BE2C (cell line): ENCODE measurements around the gene MAD2L1BP.

Experiments used
- DNase-seq: peaks from one replicate; pipeline ENCODE4 v3.0.0-alpha.2; 2020
- H3K27me3 ChIP-seq: fragments of 250-450 bp; sonication (Bioruptor Pico); 2 replicates; pipeline ENCODE4 v1.5.1; 2020; ENCODE audit warnings: mild to moderate bottlenecking
- H3K36me3 ChIP-seq: fragments of 250-450 bp; sonication (Bioruptor Pico); 2 replicates; pipeline ENCODE4 v1.5.1; 2020; ENCODE audit warnings: mild to moderate bottlenecking
- H3K4me1 ChIP-seq: fragments of 250-450 bp; sonication (Bioruptor Pico); 2 replicates; pipeline ENCODE4 v1.5.1; 2020
- H3K4me3 ChIP-seq: 2 replicates; pipeline ENCODE4 v1.5.1; 2011; ENCODE audit warnings: low read depth, low read length
- H3K9me3 ChIP-seq: fragments of 250-450 bp; sonication (Bioruptor Pico); 2 replicates; pipeline ENCODE4 v1.5.1; 2020
- TF ChIP-seq, protein P1 (sequence below): IDR thresholded peaks from 2 replicates; pipeline ENCODE4 v1.5.1; 2012; ENCODE audit warnings: mild to moderate bottlenecking, low read depth, low read length

MAD2L1BP gene

DNA sequence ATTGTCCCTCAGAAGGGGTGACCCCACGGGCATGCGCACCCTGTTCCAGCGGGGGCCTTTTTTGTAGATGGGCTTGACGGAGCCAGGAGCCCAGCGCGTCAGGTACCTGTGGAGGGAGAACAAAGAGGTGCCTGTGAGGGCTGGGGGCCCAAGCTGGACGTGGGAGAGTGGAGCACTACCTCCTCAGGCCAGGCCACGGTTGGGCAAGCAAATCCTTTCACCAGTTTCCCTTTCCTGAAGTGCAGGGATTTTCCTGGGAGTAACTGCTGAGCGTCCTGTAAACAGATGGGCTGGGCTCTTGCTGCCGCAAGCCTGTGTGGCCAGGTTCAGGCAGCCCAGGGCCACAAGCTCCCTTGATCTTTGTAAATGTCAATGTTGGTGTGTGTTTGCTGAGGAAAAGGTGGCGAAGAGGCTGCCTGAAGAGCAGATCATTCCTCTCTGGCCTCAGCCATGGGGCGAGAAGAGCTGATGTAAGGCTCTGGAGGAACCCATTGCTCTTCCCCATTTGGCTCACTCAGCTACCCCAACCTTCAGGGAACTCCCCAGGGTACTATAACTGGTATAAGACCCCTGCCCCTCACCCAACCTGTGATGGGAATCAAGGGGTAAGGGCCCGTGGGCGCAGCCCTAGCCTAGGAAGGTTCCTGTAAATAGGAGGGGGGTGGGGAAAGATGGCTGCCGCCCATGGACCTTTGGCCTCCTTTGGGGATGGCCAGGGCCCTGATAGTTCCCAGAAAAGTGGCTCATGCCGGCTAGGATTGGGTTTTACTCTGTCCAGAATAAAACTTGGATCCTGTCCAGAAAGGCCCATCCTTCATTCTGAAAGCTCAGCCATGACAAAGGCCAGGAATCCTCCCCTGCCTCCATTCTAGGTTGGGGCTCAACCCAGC is 36.4 kb downstream of the MAD2L1BP start:
- H3K4me3 ChIP-seq = no peak overlapping the region

DNA sequence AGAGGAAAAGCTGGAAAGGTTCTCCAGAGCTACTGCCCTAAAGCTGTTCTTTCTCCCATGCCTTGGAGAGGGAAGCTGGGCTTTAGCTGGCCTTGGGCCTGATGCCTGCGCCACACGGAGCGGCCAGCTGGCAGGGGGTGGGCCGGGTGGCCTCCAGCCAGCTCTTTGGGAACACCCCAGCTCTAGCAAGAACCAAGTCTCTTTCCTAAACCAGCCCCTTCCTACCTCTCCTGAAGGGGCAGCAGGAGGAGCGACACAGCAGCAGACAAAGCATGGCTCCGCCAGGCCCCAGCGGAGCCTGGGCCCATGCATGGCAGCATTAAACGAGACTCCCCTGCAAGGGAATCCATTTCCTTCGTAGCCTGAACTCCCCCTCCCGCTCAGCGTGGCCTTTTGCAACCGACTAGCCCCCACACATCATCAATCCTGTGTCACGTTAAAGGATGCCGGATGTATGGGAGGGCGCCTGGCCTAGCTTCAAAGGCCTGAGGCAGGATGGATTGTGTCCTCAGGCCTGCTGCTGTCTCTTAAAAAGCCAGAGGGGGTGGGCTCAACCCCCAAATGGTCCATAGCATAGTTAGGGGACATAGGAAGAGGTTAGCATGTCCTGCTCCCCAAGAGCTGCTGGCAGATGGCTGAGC is 37.9 kb downstream of the MAD2L1BP start:
- H3K36me3 ChIP-seq = peaks cover 69% of the 10 kb centered on the region
- H3K9me3 ChIP-seq = no peaks in the 10 kb centered on the region
- no peaks in the 10 kb centered on the region for H3K27me3 ChIP-seq
- no peak for DNase-seq
- H3K4me1 ChIP-seq = peaks cover 9% of the 10 kb centered on the region
- TF ChIP-seq, protein P1, sequence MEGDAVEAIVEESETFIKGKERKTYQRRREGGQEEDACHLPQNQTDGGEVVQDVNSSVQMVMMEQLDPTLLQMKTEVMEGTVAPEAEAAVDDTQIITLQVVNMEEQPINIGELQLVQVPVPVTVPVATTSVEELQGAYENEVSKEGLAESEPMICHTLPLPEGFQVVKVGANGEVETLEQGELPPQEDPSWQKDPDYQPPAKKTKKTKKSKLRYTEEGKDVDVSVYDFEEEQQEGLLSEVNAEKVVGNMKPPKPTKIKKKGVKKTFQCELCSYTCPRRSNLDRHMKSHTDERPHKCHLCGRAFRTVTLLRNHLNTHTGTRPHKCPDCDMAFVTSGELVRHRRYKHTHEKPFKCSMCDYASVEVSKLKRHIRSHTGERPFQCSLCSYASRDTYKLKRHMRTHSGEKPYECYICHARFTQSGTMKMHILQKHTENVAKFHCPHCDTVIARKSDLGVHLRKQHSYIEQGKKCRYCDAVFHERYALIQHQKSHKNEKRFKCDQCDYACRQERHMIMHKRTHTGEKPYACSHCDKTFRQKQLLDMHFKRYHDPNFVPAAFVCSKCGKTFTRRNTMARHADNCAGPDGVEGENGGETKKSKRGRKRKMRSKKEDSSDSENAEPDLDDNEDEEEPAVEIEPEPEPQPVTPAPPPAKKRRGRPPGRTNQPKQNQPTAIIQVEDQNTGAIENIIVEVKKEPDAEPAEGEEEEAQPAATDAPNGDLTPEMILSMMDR = no peak
- no peak overlapping the region for H3K4me3 ChIP-seq

More for the DNA sequence above, 36.4 kb downstream of the MAD2L1BP start:
- Histone ChIP-seq H3K9me3 (no peaks in the 10 kb centered on the region), H3K36me3 (peaks cover 54% of the 10 kb centered on the region), H3K4me1 (peaks cover 19% of the 10 kb centered on the region), H3K27me3 (no peaks in the 10 kb centered on the region)
- DNase-seq = no peak
- TF ChIP-seq, protein P1 = no peak

DNA sequence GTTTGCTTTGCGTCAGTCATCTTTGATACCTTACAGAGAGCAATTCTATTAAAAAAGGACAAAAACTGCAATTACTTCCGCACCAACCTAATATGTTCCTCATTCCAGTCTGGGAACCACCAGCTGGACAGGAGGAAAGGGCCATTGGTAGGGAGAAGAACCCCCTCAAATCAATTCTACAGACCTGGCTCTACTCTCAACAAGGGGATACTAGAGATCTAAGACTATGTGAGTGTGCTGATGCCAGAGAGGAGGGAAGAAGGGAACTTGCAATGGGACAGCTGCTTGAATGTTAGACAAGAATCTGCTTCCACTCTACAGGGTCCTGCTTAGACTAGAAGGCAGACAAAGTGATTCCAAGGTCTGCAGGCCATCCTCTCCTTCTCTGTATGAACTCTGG is 38.7 kb downstream of the MAD2L1BP start:
- Histone ChIP-seq H3K4me3 (no peak overlapping the region), H3K27me3 (no peaks in the 10 kb centered on the region), H3K4me1 (peaks cover 2% of the 10 kb centered on the region), H3K36me3 (peaks cover 73% of the 10 kb centered on the region), H3K9me3 (no peaks in the 10 kb centered on the region)
- DNase-seq = no peak
- TF ChIP-seq, protein P1 = no peak

DNA sequence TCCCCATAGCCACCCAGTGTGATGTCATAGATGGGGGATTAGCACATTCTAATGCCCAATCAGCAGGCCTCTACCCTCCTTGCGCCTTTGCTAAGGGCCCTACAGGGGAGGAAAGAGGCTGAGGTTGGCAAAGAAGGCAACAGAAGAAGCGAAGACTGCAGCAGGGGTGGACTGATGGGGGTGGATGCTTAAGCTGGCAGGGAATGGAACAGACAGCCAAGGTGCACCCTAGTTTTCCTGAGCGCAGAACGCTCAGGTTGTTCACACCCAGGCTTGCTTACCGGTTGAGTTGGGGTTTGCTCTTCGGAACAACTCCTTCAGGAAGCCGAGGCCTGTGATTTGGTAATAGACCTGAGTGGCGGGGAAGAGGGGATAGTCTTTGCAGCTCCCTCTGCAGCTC is 39.3 kb downstream of the MAD2L1BP start:
- TF ChIP-seq, protein P1 = no peak
- Histone ChIP-seq H3K27me3 (no peaks in the 10 kb centered on the region), H3K9me3 (no peaks in the 10 kb centered on the region), H3K36me3 (peaks cover 75% of the 10 kb centered on the region), H3K4me1 (0 out of 2 replicates have a peak, but pooled peaks cover 2% of the 10 kb centered on the region), H3K4me3 (no peak overlapping the region)
- DNase-seq = no peak

DNA sequence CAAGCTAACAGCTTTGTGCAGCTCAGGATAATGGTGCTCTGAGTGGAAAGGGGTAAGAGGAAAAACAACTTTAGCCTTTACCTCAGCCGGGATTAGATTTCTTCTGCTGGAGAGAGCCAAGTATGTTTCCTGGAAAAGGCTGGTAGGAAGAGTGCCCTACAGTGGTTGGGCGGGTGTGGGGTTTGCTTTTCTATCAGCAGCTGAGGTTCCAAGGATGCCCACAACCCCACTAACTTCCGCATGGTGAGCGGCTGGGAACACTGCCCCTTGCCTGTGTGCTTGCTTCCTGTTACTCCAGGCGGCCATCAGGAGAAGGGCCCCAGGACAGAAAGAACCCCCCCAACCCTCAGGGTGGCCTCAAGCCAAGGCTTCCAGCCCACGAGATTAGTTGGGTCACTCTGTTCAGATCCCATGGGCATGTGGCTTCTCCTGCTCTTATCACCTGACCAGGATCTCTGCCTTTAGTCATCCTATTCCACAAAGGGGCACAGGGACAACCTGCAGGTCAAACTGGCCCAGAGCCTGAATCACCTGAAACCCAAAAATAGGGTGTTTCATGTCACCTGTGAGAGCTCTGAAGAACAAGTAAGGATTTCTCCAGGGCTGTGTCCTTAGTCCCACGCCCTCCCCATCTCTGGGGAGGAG is 41.4 kb downstream of the MAD2L1BP start:
- no peaks in the 10 kb centered on the region for H3K9me3 ChIP-seq
- TF ChIP-seq, protein P1 = no peak
- H3K4me1 ChIP-seq = 0 out of 2 replicates have a peak, but pooled peaks cover 2% of the 10 kb centered on the region
- H3K27me3 ChIP-seq = no peaks in the 10 kb centered on the region
- H3K4me3 ChIP-seq = no peak overlapping the region
- peaks cover 83% of the 10 kb centered on the region for H3K36me3 ChIP-seq
- no peak for DNase-seq
